ENCODE results near the gene DIRAS1.
A peak's percentile ranks its signal among the peaks of the same experiment; 100 is the strongest.

The DIRAS1 gene

GRCh38 chr19:2722541-2723344 is 1.6 kb upstream of the DIRAS1 start:
- DNase-seq (ENCODE audit: low read depth): peak; percentile 82
- TF ChIP-seq CTCF (IDR thresholded peaks at IDR 0.05; ENCODE audit: low read length, missing control alignments): no peak
- H3K4me3 ChIP-seq (replicated peaks; ENCODE audit: low read depth, low read length): no peak overlapping the region

GRCh38 chr19:2721570-2722540 is 683 bp upstream of the DIRAS1 start:
- no peak overlapping the region for H3K4me3 ChIP-seq (replicated peaks; ENCODE audit: low read depth, low read length)

GRCh38 chr19:2719920-2720776 is 1.0 kb downstream of the DIRAS1 start:
- no peak overlapping the region for H3K4me3 ChIP-seq (replicated peaks; ENCODE audit: low read depth, low read length)
- TF ChIP-seq CTCF (IDR thresholded peaks at IDR 0.05; ENCODE audit: low read length, missing control alignments): no peak
- DNase-seq (ENCODE audit: low read depth): no peak

More at GRCh38 chr19:2721570-2722540, 683 bp upstream of the DIRAS1 start:
- DNase-seq (ENCODE audit: low read depth): no peak
- no peak for TF ChIP-seq CTCF (IDR thresholded peaks at IDR 0.05; ENCODE audit: low read length, missing control alignments)

GRCh38 chr19:2719232-2719735 is 1.9 kb downstream of the DIRAS1 start:
- H3K4me3 ChIP-seq (replicated peaks; ENCODE audit: low read depth, low read length): no peak overlapping the region
- no peak for TF ChIP-seq CTCF (IDR thresholded peaks at IDR 0.05; ENCODE audit: low read length, missing control alignments)
- DNase-seq (ENCODE audit: low read depth): no peak

- TF ChIP-seq CTCF (IDR thresholded peaks at IDR 0.05; ENCODE audit: low read length, missing control alignments): no peak
- H3K4me3 ChIP-seq (replicated peaks; ENCODE audit: low read depth, low read length): no peak overlapping the region
- DNase-seq (ENCODE audit: low read depth): no peak
Observed at GRCh38 chr19:2717638-2718541, 3.3 kb downstream of the DIRAS1 start.

All from fibroblast of pulmonary artery (primary cell).